ENCODE measurements around the gene IFIT3. TPM values are rescaled to one million over a fixed set of nuclear protein-coding genes. Genes with fewer than 3 reads are reported as not detected.

The IFIT3 gene
- total RNA-seq, 2 donors from 2014 or later = 0.42 TPM; not detected in 1

GRCh38 chr10:89379103-89379502 lies 51.3 kb downstream of the IFIT3 start:
- Histone ChIP-seq H3K4me3 (ENCODE audit: low read length) (no peak overlapping the region), H3K4me1 (ENCODE audit: control insufficient read depth, insufficient read depth, low read length) (no peaks in the 10 kb centered on the region), H3K9ac (ENCODE audit: extremely low read depth, low read length, poor library complexity, severe bottlenecking) (no peak overlapping the region), H3K9me3 (ENCODE audit: control insufficient read depth, low read length) (no peaks in the 10 kb centered on the region), H3K36me3 (ENCODE audit: control insufficient read depth, insufficient read depth, low read length) (no peaks in the 10 kb centered on the region), H3K27ac (ENCODE audit: low read depth, low read length) (no peak overlapping the region), H3K27me3 (ENCODE audit: control insufficient read depth, insufficient read depth, low read length, poor library complexity, severe bottlenecking) (no peaks in the 10 kb centered on the region)
- Mint-ChIP-seq H3K27me3 (ENCODE audit: insufficient read depth) (no peaks in the 10 kb centered on the region), H3K4me3 (no peak overlapping the region), H3K9me3 (no peaks in the 10 kb centered on the region), H3K36me3 (ENCODE audit: low read depth) (no peaks in the 10 kb centered on the region), H3K4me1 (peaks cover 12% of the 10 kb centered on the region), H3K27ac (no peak overlapping the region)
- no peak for DNase-seq
- TF ChIP-seq CTCF (conservative IDR thresholded peaks at IDR 0.05) = no peak

- 100% methylated on average over 1 of the region's 1 CpG; no CpG with 5 or more reads in 1 of the 2 experiments for WGBS, 2 experiments (ENCODE audit: insufficient coverage in 1 of 2, insufficient read length in 1 of 2)
- Histone ChIP-seq H3K4me1 (ENCODE audit: control insufficient read depth, insufficient read depth, low read length) (no peaks in the 10 kb centered on the region), H3K27ac (ENCODE audit: low read depth, low read length) (no peak overlapping the region), H3K9me3 (ENCODE audit: control insufficient read depth, low read length) (no peaks in the 10 kb centered on the region), H3K36me3 (ENCODE audit: control insufficient read depth, insufficient read depth, low read length) (no peaks in the 10 kb centered on the region), H3K27me3 (ENCODE audit: control insufficient read depth, insufficient read depth, low read length, poor library complexity, severe bottlenecking) (no peaks in the 10 kb centered on the region), H3K9ac (ENCODE audit: extremely low read depth, low read length, poor library complexity, severe bottlenecking) (no peak overlapping the region), H3K4me3 (ENCODE audit: low read length) (no peak overlapping the region)
- H3K4me3 Mint-ChIP-seq = no peak overlapping the region
- H3K27ac Mint-ChIP-seq = no peak overlapping the region
- no peak for TF ChIP-seq CTCF (conservative IDR thresholded peaks at IDR 0.05)
- no peaks in the 10 kb centered on the region for H3K36me3 Mint-ChIP-seq (ENCODE audit: low read depth)
- no peak for DNase-seq
- no peaks in the 10 kb centered on the region for H3K27me3 Mint-ChIP-seq (ENCODE audit: insufficient read depth)
- H3K9me3 Mint-ChIP-seq = no peaks in the 10 kb centered on the region
- H3K4me1 Mint-ChIP-seq = peaks cover 34% of the 10 kb centered on the region
Measured at GRCh38 chr10:89382757-89383156, 55.0 kb downstream of the IFIT3 start.

GRCh38 chr10:89384474-89385340 lies 56.9 kb downstream of the IFIT3 start:
- Histone ChIP-seq H3K36me3 (ENCODE audit: control insufficient read depth, insufficient read depth, low read length) (no peaks in the 10 kb centered on the region), H3K4me1 (ENCODE audit: control insufficient read depth, insufficient read depth, low read length) (no peaks in the 10 kb centered on the region), H3K4me3 (ENCODE audit: low read length) (no peak overlapping the region), H3K27ac (ENCODE audit: low read depth, low read length) (no peak overlapping the region), H3K9me3 (ENCODE audit: control insufficient read depth, low read length) (no peaks in the 10 kb centered on the region), H3K9ac (ENCODE audit: extremely low read depth, low read length, poor library complexity, severe bottlenecking) (no peak overlapping the region), H3K27me3 (ENCODE audit: control insufficient read depth, insufficient read depth, low read length, poor library complexity, severe bottlenecking) (no peaks in the 10 kb centered on the region)
- DNase-seq = no peak
- no peaks in the 10 kb centered on the region for H3K27me3 Mint-ChIP-seq (ENCODE audit: insufficient read depth)
- TF ChIP-seq CTCF (conservative IDR thresholded peaks at IDR 0.05) = no peak
- H3K27ac Mint-ChIP-seq = no peak overlapping the region
- 93 to 95% methylated on average over 4 of the region's 4 CpGs for WGBS, 2 experiments (ENCODE audit: insufficient coverage in 1 of 2, insufficient read length in 1 of 2)
- peaks cover 26% of the 10 kb centered on the region for H3K4me1 Mint-ChIP-seq
- no peaks in the 10 kb centered on the region for H3K9me3 Mint-ChIP-seq
- H3K36me3 Mint-ChIP-seq (ENCODE audit: low read depth) = no peaks in the 10 kb centered on the region
- H3K4me3 Mint-ChIP-seq = no peak overlapping the region
